Suprapubic skin (tissue), 4 donors: ENCODE measurements around the gene EDC4. TPM values are rescaled to one million over a fixed set of nuclear protein-coding genes. Genes with fewer than 3 reads are reported as not detected.

Experiments used
- DNase-seq, 2 donors: peaks; one replicate each; pipeline ENCODE4 v3.0.0-alpha.2; 2019; ENCODE audit warnings: low spot score in 2 of 2
- H3K27ac ChIP-seq: fragments of 200-600 bp; sonication (generic); one replicate; pipeline ENCODE4 v1.5.1; 2019
- H3K27me3 ChIP-seq: fragments of 200-600 bp; sonication (generic); one replicate; pipeline ENCODE4 v1.5.1; 2019
- H3K36me3 ChIP-seq: fragments of 200-600 bp; sonication (generic); one replicate; pipeline ENCODE4 v1.5.1; 2019
- H3K4me1 ChIP-seq: fragments of 200-600 bp; sonication (generic); one replicate; pipeline ENCODE4 v1.5.1; 2019
- H3K4me3 ChIP-seq: fragments of 200-600 bp; sonication (generic); one replicate; pipeline ENCODE4 v1.5.1; 2019; ENCODE audit warnings: mild to moderate bottlenecking
- H3K9me3 ChIP-seq: fragments of 200-600 bp; sonication (generic); one replicate; pipeline ENCODE4 v1.5.1; 2019
- EP300 ChIP-seq: sonication (generic); formaldehyde crosslinking; IDR thresholded peaks from one replicate; pipeline ENCODE4 v1.6.1; 2017; ENCODE audit warnings: antibody characterized with exemption
- POLR2A ChIP-seq, 2 donors: fragments of 450-650 bp; IDR thresholded peaks; one replicate each; pipeline ENCODE4 v1.6.1; 2017; ENCODE audit warnings: antibody characterized with exemption in 2 of 2, mild to moderate bottlenecking in 2 of 2, moderate library complexity in 2 of 2
- POLR2AphosphoS5 ChIP-seq, 3 donors: sonication (generic); formaldehyde crosslinking; IDR thresholded peaks; one replicate each; pipeline ENCODE4 v1.6.1; 2017; ENCODE audit warnings: antibody characterized with exemption in 3 of 3
- WGBS: methylation state at CpG from one replicate; pipeline ENCODE4 v1.1.5; 2018; 5-methylcytosine and 5-hydroxymethylcytosine counted together
- total RNA-seq, 4 donors: library from RNA; depleted of rRNA; stranded (reverse); fragments of >200 nt; gene quantifications; one replicate each; pipeline ENCODE4 v1.1.0, GENCODE V29; 2016
- TF ChIP-seq, protein P1 (sequence below), 2 donors: fragments of 200-600 bp in 1 of 2; fragments of 450-650 bp in 1 of 2; sonication (generic) in 1 of 2; IDR thresholded peaks; one replicate each; pipeline ENCODE4 v1.5.1; 2016 to 2019; ENCODE audit warnings: antibody characterized with exemption in 2 of 2, mild to moderate bottlenecking in 1 of 2, moderate library complexity in 1 of 2

EDC4 gene
- total RNA-seq, 4 donors from 2014 or later, result 59.5 to 110 (median 68.0) TPM

- no peak overlapping the region for H3K4me3 ChIP-seq
- DNase-seq, result no peak
- H3K27ac ChIP-seq, result no peak overlapping the region
- peaks cover 63% of the 10 kb centered on the region for H3K36me3 ChIP-seq
- H3K27me3 ChIP-seq, result no peaks in the 10 kb centered on the region
- H3K9me3 ChIP-seq, result no peaks in the 10 kb centered on the region
- TF ChIP-seq POLR2A (IDR thresholded peaks at IDR 0.05) (no peak), POLR2AphosphoS5 (IDR thresholded peaks at IDR 0.05) (no peak)
- TF ChIP-seq, protein P1, sequence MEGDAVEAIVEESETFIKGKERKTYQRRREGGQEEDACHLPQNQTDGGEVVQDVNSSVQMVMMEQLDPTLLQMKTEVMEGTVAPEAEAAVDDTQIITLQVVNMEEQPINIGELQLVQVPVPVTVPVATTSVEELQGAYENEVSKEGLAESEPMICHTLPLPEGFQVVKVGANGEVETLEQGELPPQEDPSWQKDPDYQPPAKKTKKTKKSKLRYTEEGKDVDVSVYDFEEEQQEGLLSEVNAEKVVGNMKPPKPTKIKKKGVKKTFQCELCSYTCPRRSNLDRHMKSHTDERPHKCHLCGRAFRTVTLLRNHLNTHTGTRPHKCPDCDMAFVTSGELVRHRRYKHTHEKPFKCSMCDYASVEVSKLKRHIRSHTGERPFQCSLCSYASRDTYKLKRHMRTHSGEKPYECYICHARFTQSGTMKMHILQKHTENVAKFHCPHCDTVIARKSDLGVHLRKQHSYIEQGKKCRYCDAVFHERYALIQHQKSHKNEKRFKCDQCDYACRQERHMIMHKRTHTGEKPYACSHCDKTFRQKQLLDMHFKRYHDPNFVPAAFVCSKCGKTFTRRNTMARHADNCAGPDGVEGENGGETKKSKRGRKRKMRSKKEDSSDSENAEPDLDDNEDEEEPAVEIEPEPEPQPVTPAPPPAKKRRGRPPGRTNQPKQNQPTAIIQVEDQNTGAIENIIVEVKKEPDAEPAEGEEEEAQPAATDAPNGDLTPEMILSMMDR (IDR thresholded peaks at IDR 0.05), result no peak
- 85% methylated on average over 7 of the region's 7 CpGs for WGBS
- H3K4me1 ChIP-seq, result peaks cover 22% of the 10 kb centered on the region
Measured at GRCh38 chr16:67869653-67870052, 3.2 kb upstream of the EDC4 start.

DNA sequence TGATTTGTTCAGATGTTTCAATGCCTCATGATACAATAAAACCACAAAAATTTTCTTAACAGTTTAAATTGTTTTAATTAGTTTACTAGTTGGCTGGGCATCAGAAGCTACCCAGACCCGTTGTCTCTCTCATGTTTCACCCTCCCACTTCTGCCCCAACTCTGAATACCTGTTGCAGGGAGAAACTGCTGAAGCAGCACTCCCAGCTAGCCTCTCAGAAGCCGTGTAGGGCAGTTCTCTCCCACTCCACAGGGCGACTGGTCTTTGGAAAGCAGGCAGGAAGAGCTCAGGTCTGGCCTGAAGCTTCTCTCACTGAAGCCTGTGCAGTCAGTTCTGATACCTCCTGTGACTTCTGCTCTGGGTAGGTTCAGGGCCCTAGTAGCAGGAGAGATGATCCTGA lies 1.6 kb upstream of the EDC4 start:
- no peak for DNase-seq
- H3K4me1 ChIP-seq, result peaks cover 38% of the 10 kb centered on the region
- peak overlapping the region; percentile 10 for H3K27ac ChIP-seq
- H3K27me3 ChIP-seq, result no peaks in the 10 kb centered on the region
- WGBS, result 29% methylated on average over 1 of the region's 3 CpGs
- TF ChIP-seq EP300 (no peak), POLR2AphosphoS5 (IDR thresholded peaks at IDR 0.05) (no peak), POLR2A (IDR thresholded peaks at IDR 0.05) (no peak)
- TF ChIP-seq, protein P1 (IDR thresholded peaks at IDR 0.05), result no peak
- no peaks in the 10 kb centered on the region for H3K9me3 ChIP-seq
- H3K4me3 ChIP-seq, result no peak overlapping the region
- H3K36me3 ChIP-seq, result peaks cover 49% of the 10 kb centered on the region

- TF ChIP-seq POLR2AphosphoS5 (IDR thresholded peaks at IDR 0.05), result no peak
- TF ChIP-seq POLR2A (IDR thresholded peaks at IDR 0.05), result no peak
- no peak for TF ChIP-seq EP300
- TF ChIP-seq, protein P1 (IDR thresholded peaks at IDR 0.05), result no peak
- Histone ChIP-seq H3K27ac (peak overlapping the region; percentile 91), H3K27me3 (no peaks in the 10 kb centered on the region), H3K4me3 (peak overlapping the region; percentile 100), H3K36me3 (peaks cover 49% of the 10 kb centered on the region), H3K4me1 (peaks cover 38% of the 10 kb centered on the region), H3K9me3 (no peaks in the 10 kb centered on the region)
- DNase-seq, result no peak
- WGBS, result 66% methylated on average over 2 of the region's 2 CpGs
Measured at GRCh38 chr16:67872131-67872630, 671 bp upstream of the EDC4 start.

GRCh38 chr16:67873435-67874370 lies 851 bp downstream of the EDC4 start:
- Histone ChIP-seq H3K9me3 (no peaks in the 10 kb centered on the region), H3K27me3 (no peaks in the 10 kb centered on the region), H3K4me3 (peak overlapping the region; percentile 100), H3K4me1 (peaks cover 38% of the 10 kb centered on the region), H3K36me3 (peaks cover 49% of the 10 kb centered on the region), H3K27ac (peak overlapping the region; percentile 91)
- 16% methylated on average over 15 of the region's 23 CpGs for WGBS
- DNase-seq, result no peak
- TF ChIP-seq, protein P1 (IDR thresholded peaks at IDR 0.05), result no peak
- no peak for TF ChIP-seq POLR2AphosphoS5 (IDR thresholded peaks at IDR 0.05)
- no peak for TF ChIP-seq POLR2A (IDR thresholded peaks at IDR 0.05)
- no peak for TF ChIP-seq EP300

DNA sequence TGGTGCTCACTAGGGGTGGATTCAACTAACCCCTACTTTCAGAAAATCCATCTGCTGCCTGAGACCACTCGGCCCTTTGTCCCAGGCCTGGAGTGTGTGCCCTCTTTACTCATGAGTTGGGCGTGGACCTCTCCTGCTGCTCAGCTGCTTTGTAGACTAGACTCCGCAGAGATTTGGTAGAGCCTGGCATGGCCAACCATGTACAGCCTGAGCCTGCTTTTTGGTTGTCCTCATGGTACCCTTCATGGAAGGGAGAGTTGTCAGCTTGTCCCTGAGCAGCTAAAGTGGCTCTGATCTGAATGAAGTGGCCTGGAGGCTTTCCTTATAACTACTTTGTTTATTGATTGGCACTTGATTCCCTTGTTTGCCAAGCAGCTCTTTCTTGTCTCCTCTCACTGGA lies 1.5 kb downstream of the EDC4 start:
- WGBS, result 45% methylated on average over 2 of the region's 3 CpGs
- TF ChIP-seq, protein P1 (IDR thresholded peaks at IDR 0.05), result no peak
- TF ChIP-seq POLR2A (IDR thresholded peaks at IDR 0.05) (no peak), POLR2AphosphoS5 (IDR thresholded peaks at IDR 0.05) (no peak), EP300 (no peak)
- peaks cover 49% of the 10 kb centered on the region for H3K36me3 ChIP-seq
- H3K4me1 ChIP-seq, result peaks cover 38% of the 10 kb centered on the region
- peak overlapping the region; percentile 100 for H3K4me3 ChIP-seq
- H3K9me3 ChIP-seq, result no peaks in the 10 kb centered on the region
- no peak overlapping the region for H3K27ac ChIP-seq
- no peak for DNase-seq
- H3K27me3 ChIP-seq, result no peaks in the 10 kb centered on the region
